OCI-LY1 (cell line): ENCODE measurements around the gene NCKAP5L.

Experiments used
- CTCF ChIP-seq: fragments of 200-600 bp; sonication (generic), shearing (Covaris generic); IDR thresholded peaks from 2 replicates; pipeline ENCODE4 v1.5.1; 2017; ENCODE audit warnings: mild to moderate bottlenecking, antibody characterized with exemption, low read length, moderate library complexity, mixed read lengths
- EZH2 ChIP-seq: fragments of 200-600 bp; sonication (generic), shearing (Covaris generic); IDR thresholded peaks from 2 replicates; pipeline ENCODE4 v1.8.0; 2017; ENCODE audit warnings: borderline replicate concordance, mixed run types, mild to moderate bottlenecking, antibody characterized with exemption, low read length, moderate library complexity, mixed read lengths

- TF ChIP-seq CTCF (no peak), EZH2 (no peak)
Measured at GRCh38 chr12:49767333-49767732, 60.9 kb downstream of the NCKAP5L start.
